Adrenal gland (tissue), 12 donors: Measurements from ENCODE around the gene GNAO1. TPM values are rescaled to one million over a fixed set of nuclear protein-coding genes. Genes with fewer than 3 reads are reported as not detected.

Experiments used
- DNase-seq, 7 donors: peaks; one replicate each; pipeline ENCODE4 v3.0.0-alpha.2; 2019 to 2020
- H3K27ac ChIP-seq, 5 donors: fragments of 200-600 bp; sonication (generic) in 4 of 5; 1 replicate in 3 of 5; 2 replicates in 2 of 5; pipeline versions ENCODE4 v1.5.1 to v1.8.0; 2016 to 2020; ENCODE audit warnings: mild to moderate bottlenecking in 1 of 5
- H3K27me3 ChIP-seq: fragments of 200-600 bp; 2 replicates; pipeline ENCODE4 v1.8.0; 2021
- H3K36me3 ChIP-seq, 2 donors: fragments of 200-600 bp; replicated peaks in 1 of 2; 1 replicate in 1 of 2; 2 replicates in 1 of 2; pipeline versions ENCODE4 v1.5.1 to v1.8.0; 2018 to 2022
- H3K4me1 ChIP-seq, 2 donors: fragments of 200-600 bp; replicated peaks in 1 of 2; 1 replicate in 1 of 2; 2 replicates in 1 of 2; pipeline versions ENCODE4 v1.5.1 to v1.8.0; 2018 to 2021
- H3K4me3 ChIP-seq, 4 donors: fragments of 200-600 bp; sonication (generic) in 3 of 4; one replicate each; pipeline ENCODE4 v1.5.1; 2016 to 2018
- H3K9me3 ChIP-seq, 3 donors: fragments of 200-600 bp; sonication (generic) in 1 of 3; replicated peaks in 1 of 3; 1 replicate in 2 of 3; 2 replicates in 1 of 3; pipeline versions ENCODE4 v1.5.1 to v1.8.0; 2016 to 2021
- CTCF ChIP-seq, 6 experiments: fragments of 450-650 bp in 4 of 6; fragments of 200-600 bp in 2 of 6; sonication (generic) in 1 of 6; IDR thresholded peaks; 1 replicate in 5 of 6; 2 replicates in 1 of 6; pipeline versions ENCODE4 v1.5.1 to v1.8.0; 2016 to 2021; ENCODE audit warnings: antibody characterized with exemption in 6 of 6, mild to moderate bottlenecking in 2 of 6, moderate library complexity in 1 of 6
- POLR2A ChIP-seq, 2 donors: fragments of 450-650 bp; IDR thresholded peaks; one replicate each; pipeline ENCODE4 v1.6.1; 2017; ENCODE audit warnings: antibody characterized with exemption in 2 of 2, mild to moderate bottlenecking in 2 of 2, moderate library complexity in 1 of 2
- WGBS, 4 donors: extraction: QIAGEN DNeasy Blood & Tissue Kit in 2 of 4; methylation state at CpG; one replicate each; pipeline versions ENCODE4 v1.1.5 to v1.1.7; 2013 to 2017; 5-methylcytosine and 5-hydroxymethylcytosine counted together
- intact Hi-C, 2 donors: fragments of 100-400 bp; cut with DNase I; formaldehyde crosslinking; loops; one replicate each; pipeline versions ENCODE4 v1.14.1 to v1.15.0; 2022 to 2023
- polyA plus RNA-seq, 3 donors: library from polyadenylated mRNA; stranded (reverse); fragments of 200-250 nt in 2 of 3; fragments of 350-450 nt in 1 of 3; fragmentation: Illumina TruSeq in 1 of 3; extraction: RNeasy Lipid Tissue Mini Kit (QIAGEN cat#74804) in 1 of 3; gene quantifications; one replicate each; pipeline ENCODE4 v1.2.3, GENCODE V29; 2013 to 2014
- total RNA-seq, 9 donors: library from RNA; depleted of rRNA in 4 of 9; stranded (reverse); fragments of >200 nt in 4 of 9; fragments of 120-200 nt in 1 of 9; fragmentation: NEBNext Ultra II Directional in 1 of 9; extraction: Animal tissue kit (Norgen Biotek cat#: 25700) in 1 of 9; gene quantifications; one replicate each; pipeline versions ENCODE4 v1.1.0 to v1.2.4, GENCODE V29; 2013 to 2023
- donor health status: healthy with polysubstance abuse.
- donor health status: Bipolar disorder and iron deficiency.
- donor health status: DM: yes; HTN: yes; CAD: no.
- donor health status: DM: no; HTN: no; CAD: no.
- donor health status: DM: no; HTN: no; CAD: no.
- donor health status: DM: yes; HTN: yes; CAD: no.

GNAO1 gene
- total and polyA plus RNA-seq, 12 donors = 1.8 to 36.6 (median 5.9) TPM

- DNase-seq = no peak
- Histone ChIP-seq H3K27ac (no peak overlapping the region), H3K4me3 (no peak overlapping the region), H3K27me3 (no peaks in the 10 kb centered on the region), H3K36me3 (no peaks in the 10 kb centered on the region), H3K4me1 (no peaks in the 10 kb centered on the region), H3K9me3 (no peaks in the 10 kb centered on the region)
- TF ChIP-seq CTCF (IDR thresholded peaks at IDR 0.05) (no peak), POLR2A (IDR thresholded peaks at IDR 0.05) (no peak)
- intact Hi-C loops = no loop called here
- 86 to 92% (median 89%) methylated on average over 15 to 17 of the region's 17 CpGs for WGBS, 4 donors
Measured at GRCh38 chr16:56340864-56341365, 149.6 kb downstream of the GNAO1 start.

- 44 to 83% (median 71%) methylated on average over 4 to 9 of the region's 9 CpGs for WGBS, 4 donors
- H3K4me1 ChIP-seq = no peaks in the 10 kb centered on the region
- intact Hi-C loops = no loop called here
Measured at GRCh38 chr16:56341656-56342399, 150.5 kb downstream of the GNAO1 start.

GRCh38 chr16:56343661-56344517 lies 152.6 kb downstream of the GNAO1 start:
- 90 to 93% (median 92%) methylated on average over 10 to 27 of the region's 27 CpGs for WGBS, 4 donors
- TF ChIP-seq CTCF (IDR thresholded peaks at IDR 0.05) (no peak), POLR2A (IDR thresholded peaks at IDR 0.05) (no peak)
- intact Hi-C loops = no loop called here

More at GRCh38 chr16:56341656-56342399, 150.5 kb downstream of the GNAO1 start:
- H3K36me3 ChIP-seq = no peaks in the 10 kb centered on the region
- TF ChIP-seq CTCF (IDR thresholded peaks at IDR 0.05) (no peak), POLR2A (IDR thresholded peaks at IDR 0.05) (no peak)
- H3K9me3 ChIP-seq = no peaks in the 10 kb centered on the region
- no peak overlapping the region for H3K27ac ChIP-seq
- no peaks in the 10 kb centered on the region for H3K27me3 ChIP-seq
- DNase-seq = no peak
- no peak overlapping the region for H3K4me3 ChIP-seq

More at GRCh38 chr16:56343661-56344517, 152.6 kb downstream of the GNAO1 start:
- H3K9me3 ChIP-seq = no peaks in the 10 kb centered on the region
- no peak overlapping the region for H3K27ac ChIP-seq
- no peak for DNase-seq
- H3K36me3 ChIP-seq = no peaks in the 10 kb centered on the region
- H3K4me1 ChIP-seq = no peaks in the 10 kb centered on the region
- no peaks in the 10 kb centered on the region for H3K27me3 ChIP-seq
- H3K4me3 ChIP-seq = no peak overlapping the region
